Measurements from ENCODE around the gene TEX22.

Gene TEX22

GRCh38 chr14:105422695-105423487 is 24.6 kb downstream of the TEX22 start:
- DNase-seq: no peak

- DNase-seq: no peak
Observed at GRCh38 chr14:105423488-105424195, 25.3 kb downstream of the TEX22 start.

GRCh38 chr14:105424861-105425260 is 26.5 kb downstream of the TEX22 start:
- DNase-seq: no peak

GRCh38 chr14:105425823-105426247 is 27.5 kb downstream of the TEX22 start:
- DNase-seq: no peak

- DNase-seq: no peak
Observed at GRCh38 chr14:105426416-105427130, 28.2 kb downstream of the TEX22 start.

- no peak for DNase-seq
Observed at GRCh38 chr14:105427412-105427811, 29.1 kb downstream of the TEX22 start.

- no peak for DNase-seq
Observed at GRCh38 chr14:105427936-105428485, 29.7 kb downstream of the TEX22 start.

GRCh38 chr14:105430042-105430441 is 31.7 kb downstream of the TEX22 start:
- DNase-seq: no peak

GRCh38 chr14:105430565-105430964 is 32.2 kb downstream of the TEX22 start:
- DNase-seq: no peak

GRCh38 chr14:105431256-105431655 is 32.9 kb downstream of the TEX22 start:
- no peak for DNase-seq

- no peak for DNase-seq
Observed at GRCh38 chr14:105432657-105433056, 34.3 kb downstream of the TEX22 start.

- no peak for DNase-seq
Observed at GRCh38 chr14:105433161-105433605, 34.8 kb downstream of the TEX22 start.

- DNase-seq: no peak
Observed at GRCh38 chr14:105436402-105436801, 38.1 kb downstream of the TEX22 start.

GRCh38 chr14:105436891-105437722 is 38.8 kb downstream of the TEX22 start:
- DNase-seq: no peak

GRCh38 chr14:105437723-105438500 is 39.6 kb downstream of the TEX22 start:
- no peak for DNase-seq

GRCh38 chr14:105439179-105439578 is 40.8 kb downstream of the TEX22 start:
- DNase-seq: no peak

GRCh38 chr14:105439710-105440553 is 41.6 kb downstream of the TEX22 start:
- no peak for DNase-seq

- no peak for DNase-seq
Observed at GRCh38 chr14:105440554-105440900, 42.2 kb downstream of the TEX22 start.

- no peak for DNase-seq
Observed at GRCh38 chr14:105440992-105441391, 42.7 kb downstream of the TEX22 start.

GRCh38 chr14:105442125-105442524 is 43.8 kb downstream of the TEX22 start:
- DNase-seq: no peak

GRCh38 chr14:105442834-105443233 is 44.5 kb downstream of the TEX22 start:
- DNase-seq: no peak
